HCT116 (cell line): ENCODE measurements around the gene OR2H2. TPM values are rescaled to one million over a fixed set of nuclear protein-coding genes. Genes with fewer than 3 reads are reported as not detected.

ENCODE experiments used
- ATAC-seq: fragments of 200-7000 bp; cut with Tn5 transposase; 2 replicates; pipeline ENCODE4 v1.9.1; 2020; ENCODE audit warnings: mild to moderate bottlenecking, moderate library complexity
- BruUV-seq: library from RNA; stranded (reverse); fragments of 400-500 nt; replicated peaks from 2 replicates; lab custom pipeline; 2021; lab: Mats Ljungman, UMichigan
- CTCF ChIA-PET: fragments of 300-600 bp; sonication (Branson Sonifier 250); formaldehyde crosslinking; loops from one replicate; lab custom pipeline; 2021; ENCODE audit warnings: antibody characterized with exemption; lab: Charles Lee
- POLR2A ChIA-PET: fragments of 300-600, 350-600 bp; sonication (Branson Sonifier 250); formaldehyde crosslinking; loops from one replicate; lab custom pipeline; 2021; ENCODE audit warnings: antibody characterized with exemption; lab: Charles Lee
- RAD21 ChIA-PET, 2 experiments: fragments of 300-600 bp; sonication (Branson Sonifier 250); formaldehyde crosslinking; loops; one replicate each; lab custom pipeline; 2023; ENCODE audit warnings: low total read pairs in 2 of 2; ENCODE audit not compliant: uncharacterized antibody in 2 of 2, unreplicated experiment in 2 of 2, low non-redundant PET in 1 of 2; lab: Charles Lee
- DNase-seq: peaks from one replicate; pipeline ENCODE4 v3.0.0-alpha.2; 2010; ENCODE audit warnings: low read depth, low spot score
- H2AFZ ChIP-seq: fragments of 200-600 bp; shearing (Covaris generic), sonication (generic); 2 replicates; pipeline ENCODE4 v1.6.1; 2017; ENCODE audit warnings: low read depth, mixed run types, mixed read lengths, antibody characterized with exemption, low read length; ENCODE audit not compliant: poor library complexity, severe bottlenecking
- H3K27ac ChIP-seq: 2 replicates; pipeline ENCODE4 v1.5.1; 2012; ENCODE audit warnings: low read depth, low read length
- H3K27me3 ChIP-seq: fragments of 200-600 bp; sonication (generic); 2 replicates; pipeline ENCODE4 v1.6.1; 2016; ENCODE audit warnings: mixed run types, low read length, mixed read lengths; ENCODE audit not compliant: insufficient read depth
- H3K36me3 ChIP-seq, 2 experiments: fragments of 200-500 bp in 1 of 2; fragments of 200-600 bp in 1 of 2; sonication (Bioruptor generic) in 1 of 2; sonication (generic) in 1 of 2; 2 replicates each; pipeline versions ENCODE4 v1.5.1 to v1.6.1; 2014 to 2016; ENCODE audit warnings: low read length in 2 of 2, inconsistent platforms in 1 of 2, mixed read lengths in 1 of 2, mixed run types in 1 of 2; ENCODE audit not compliant: insufficient read depth in 2 of 2, control insufficient read depth in 1 of 2
- H3K4me1 ChIP-seq, 2 experiments: fragments of 200-600 bp in 1 of 2; sonication (generic) in 1 of 2; 2 replicates each; pipeline versions ENCODE4 v1.5.1 to v1.6.1; 2012 to 2017; ENCODE audit warnings: low read length in 2 of 2, inconsistent platforms in 1 of 2, mild to moderate bottlenecking in 1 of 2, mixed read lengths in 1 of 2, mixed run types in 1 of 2, moderate library complexity in 1 of 2; ENCODE audit not compliant: insufficient read depth in 2 of 2, control insufficient read depth in 1 of 2
- H3K4me2 ChIP-seq: fragments of 200-600 bp; sonication (generic); 2 replicates; pipeline ENCODE4 v1.6.1; 2017; ENCODE audit warnings: mixed run types, low read length, mixed read lengths
- H3K4me3 ChIP-seq, 2 experiments: fragments of 200-600 bp in 1 of 2; sonication (generic) in 1 of 2; replicated peaks in 1 of 2; 2 replicates each; pipeline ENCODE4 v1.5.1; 2011 to 2016; ENCODE audit warnings: low read length in 2 of 2, control low read depth in 1 of 2, low read depth in 1 of 2, mild to moderate bottlenecking in 1 of 2, mixed read lengths in 1 of 2, mixed run types in 1 of 2
- H3K79me2 ChIP-seq: fragments of 200-600 bp; sonication (generic); 2 replicates; pipeline ENCODE4 v1.6.1; 2017; ENCODE audit warnings: mild to moderate bottlenecking, mixed run types, low read length, moderate library complexity, mixed read lengths; ENCODE audit not compliant: insufficient read depth
- H3K9ac ChIP-seq: fragments of 200-600 bp; sonication (generic); 2 replicates; pipeline ENCODE4 v1.6.1; 2016; ENCODE audit warnings: low read length, mixed read lengths
- H3K9me2 ChIP-seq: fragments of 200-600 bp; sonication (generic), shearing (Covaris generic); 2 replicates; pipeline ENCODE4 v1.6.1; 2017; ENCODE audit warnings: mixed run types, mild to moderate bottlenecking, moderate library complexity; ENCODE audit not compliant: insufficient read depth
- H3K9me3 ChIP-seq, 2 experiments: fragments of 200-500 bp in 1 of 2; fragments of 200-600 bp in 1 of 2; sonication (Bioruptor generic) in 1 of 2; sonication (generic) in 1 of 2; 2 replicates each; pipeline ENCODE4 v1.6.1; 2014 to 2017; ENCODE audit warnings: low read length in 2 of 2, mixed read lengths in 2 of 2, inconsistent platforms in 1 of 2, low read depth in 1 of 2, mild to moderate bottlenecking in 1 of 2, mixed run types in 1 of 2, moderate library complexity in 1 of 2; ENCODE audit not compliant: control insufficient read depth in 1 of 2, insufficient read depth in 1 of 2
- H4K20me1 ChIP-seq: fragments of 200-600 bp; sonication (generic), shearing (Covaris generic); 2 replicates; pipeline ENCODE4 v1.6.1; 2017; ENCODE audit warnings: mixed run types, mild to moderate bottlenecking, moderate library complexity; ENCODE audit not compliant: insufficient read depth
- CEBPB ChIP-seq: IDR thresholded peaks from 2 replicates; pipeline ENCODE4 v1.6.1; 2012; ENCODE audit warnings: low read depth
- CTCF ChIP-seq, 3 experiments: fragments of 200-600 bp in 1 of 3; sonication (generic) in 1 of 3; IDR thresholded peaks in 2 of 3; conservative IDR thresholded peaks in 1 of 3; 2 replicates each; pipeline ENCODE4 v1.5.1; 2012 to 2017; ENCODE audit warnings: low read depth in 2 of 3, low read length in 2 of 3, antibody characterized with exemption in 1 of 3, borderline replicate concordance in 1 of 3, control low read depth in 1 of 3, mild to moderate bottlenecking in 1 of 3, mixed read lengths in 1 of 3, mixed run types in 1 of 3, moderate library complexity in 1 of 3; ENCODE audit not compliant: insufficient read depth in 1 of 3
- POLR2A ChIP-seq: IDR thresholded peaks from 2 replicates; pipeline ENCODE4 v1.7.0; 2011; ENCODE audit warnings: borderline replicate concordance; ENCODE audit not compliant: insufficient read depth, insufficient read length; ENCODE audit errors: extremely low read depth
- POLR2AphosphoS5 ChIP-seq: IDR thresholded peaks from 2 replicates; pipeline ENCODE4 v1.6.1; 2011; ENCODE audit warnings: mild to moderate bottlenecking, low read depth, low read length, moderate library complexity
- REST ChIP-seq: IDR thresholded peaks from 2 replicates; pipeline ENCODE4 v1.6.1; 2012; ENCODE audit warnings: low read depth
- SP1 ChIP-seq: IDR thresholded peaks from 2 replicates; pipeline ENCODE4 v1.6.1; 2012; ENCODE audit warnings: low read depth
- intact Hi-C: fragments of 100-400 bp; cut with micrococcal nuclease; formaldehyde crosslinking; loops from 2 replicates; pipeline ENCODE4 v1.10.0; 2022
- total RNA-seq: library from RNA; stranded (reverse); gene quantifications from one replicate; pipeline ENCODE4 v1.2.1, GENCODE V29; 2021; ENCODE audit not compliant: unreplicated experiment

OR2H2 gene
- total RNA-seq, 1 experiment from 2014 or later, result not detected

GRCh38 chr6:29629571-29629970 lies 44.6 kb downstream of the OR2H2 start:
- Histone ChIP-seq H3K27ac (no peak overlapping the region), H4K20me1 (no peaks in the 10 kb centered on the region), H3K4me2 (no peak overlapping the region), H3K9ac (no peak overlapping the region), H3K4me3 (no peak overlapping the region), H2AFZ (no peak overlapping the region), H3K9me3 (no peaks in the 10 kb centered on the region), H3K36me3 (0 out of 4 replicates have a peak, but pooled peaks cover 0 to 2% of the 10 kb centered on the region in 2 experiments), H3K27me3 (no peaks in the 10 kb centered on the region), H3K9me2 (no peaks in the 10 kb centered on the region), H3K79me2 (no peaks in the 10 kb centered on the region), H3K4me1 (peaks cover 7 to 22% of the 10 kb centered on the region in 2 experiments)
- no peak for ATAC-seq
- DNase-seq, result no peak
- no TSS peak for BruUV-seq
- intact Hi-C loops, result no loop called here
- CTCF ChIA-PET, result interaction anchor here (1.2 kb wide), 1 partner anchor 24 kb away, joined by 3 read pairs; no protein-coding TSS in a partner anchor
- TF ChIP-seq CEBPB (no peak), POLR2A (no peak), REST (no peak), CTCF (IDR thresholded peaks at IDR 0.05 in 2 of 3, conservative IDR thresholded peaks at IDR 0.05 in 1 of 3; ENCODE audit: borderline replicate concordance in 1 of 3, insufficient read depth in 1 of 3, low read depth in 2 of 3, low read length in 2 of 3) (no peak), POLR2AphosphoS5 (no peak), SP1 (no peak)
- POLR2A ChIA-PET, result no interaction called here
- RAD21 ChIA-PET, result interaction anchor here in 1 of 2 experiments (0.6 kb wide), 1 partner anchor 28 kb away, joined by 4 read pairs; no protein-coding TSS in a partner anchor
